Activated CD8-positive, alpha-beta memory T cell treated with anti-CD3 and anti-CD28 coated beads, Interleukin-2, amount 50 U/mL, for 24 hours (primary cell): ENCODE measurements around the gene TMEM176A.
"Not testable (repeated sequence)": the region's sequence is repeated elsewhere in the genome, so short reads cannot be mapped to it uniquely, and the experiment has no call there.

ENCODE experiments used
- DNase-seq: peaks from one replicate; pipeline ENCODE4 v3.0.0-alpha.2; 2020; ENCODE audit errors: extremely low read depth

Gene TMEM176A

DNA sequence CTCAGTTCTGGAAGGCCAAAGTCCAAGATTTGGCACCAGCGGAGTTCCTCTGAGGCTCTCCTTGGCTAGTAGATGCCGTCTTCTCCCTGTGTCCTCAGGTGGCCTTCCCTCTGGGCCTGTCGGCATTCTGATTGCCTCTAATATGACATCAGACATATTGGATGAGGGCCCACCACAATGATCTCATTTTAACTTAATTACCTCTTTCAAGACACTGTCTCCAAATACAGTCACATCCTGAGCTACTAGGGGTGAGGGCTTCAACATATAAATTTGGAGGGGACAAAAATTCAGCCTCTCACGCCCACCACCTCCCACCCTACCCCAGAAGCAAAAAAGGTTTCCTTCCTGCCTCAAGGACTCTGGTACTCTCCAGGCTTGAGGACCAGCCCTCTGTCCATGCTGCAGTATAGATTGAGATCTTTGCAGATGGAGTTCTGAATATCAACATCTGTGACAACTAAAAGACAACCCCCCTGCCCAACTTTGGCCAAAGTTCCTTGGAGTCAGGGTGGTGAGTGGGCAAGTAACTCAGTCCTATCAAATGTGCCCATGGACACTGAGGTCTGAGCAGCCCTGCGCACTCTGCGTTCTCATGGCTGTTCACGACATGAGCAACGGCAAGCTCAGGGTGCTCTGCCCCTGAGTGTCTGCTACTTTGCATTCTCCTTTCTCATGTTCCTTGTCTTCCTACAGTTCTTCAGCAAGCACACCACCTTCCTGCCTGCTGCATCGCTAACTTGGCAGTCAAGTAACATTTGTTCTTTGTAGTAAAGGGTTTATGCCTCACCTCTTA lies 11.9 kb upstream of the TMEM176A start:
- DNase-seq: no peak

DNA sequence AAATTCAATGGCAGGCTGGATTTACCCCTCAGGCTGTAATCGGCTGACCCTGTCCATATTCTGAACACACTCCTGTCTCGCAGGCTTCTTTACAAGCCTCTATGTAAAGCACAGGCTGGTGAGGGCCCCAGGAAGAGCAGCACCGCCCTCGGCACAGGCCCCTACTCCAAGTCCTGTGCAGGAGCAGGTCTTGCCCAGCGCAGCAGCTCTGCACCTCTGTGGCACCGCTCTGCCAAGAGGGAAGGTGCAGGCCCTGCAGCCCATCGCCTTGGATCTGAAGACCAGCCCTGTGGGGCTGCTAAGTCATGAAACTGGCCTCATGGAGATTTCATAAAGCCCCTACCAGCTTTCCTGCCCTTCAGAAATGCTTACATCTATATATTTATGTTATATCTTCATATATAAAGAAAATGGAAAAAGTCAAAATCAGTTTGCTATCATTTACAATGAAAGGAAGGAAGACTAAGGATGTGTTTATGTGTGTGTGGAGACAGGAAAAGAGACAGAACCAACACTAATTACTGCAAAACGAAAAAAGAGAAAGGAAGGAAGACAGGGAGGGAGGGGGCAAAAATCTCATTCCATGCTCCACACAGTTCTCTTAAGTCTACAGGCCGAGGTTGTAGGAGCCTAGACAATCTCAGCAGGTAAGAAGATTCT lies 10.0 kb upstream of the TMEM176A start:
- no peak for DNase-seq

GRCh38 chr7:150791304-150791703 lies 9.3 kb upstream of the TMEM176A start:
- DNase-seq: no peak

DNA sequence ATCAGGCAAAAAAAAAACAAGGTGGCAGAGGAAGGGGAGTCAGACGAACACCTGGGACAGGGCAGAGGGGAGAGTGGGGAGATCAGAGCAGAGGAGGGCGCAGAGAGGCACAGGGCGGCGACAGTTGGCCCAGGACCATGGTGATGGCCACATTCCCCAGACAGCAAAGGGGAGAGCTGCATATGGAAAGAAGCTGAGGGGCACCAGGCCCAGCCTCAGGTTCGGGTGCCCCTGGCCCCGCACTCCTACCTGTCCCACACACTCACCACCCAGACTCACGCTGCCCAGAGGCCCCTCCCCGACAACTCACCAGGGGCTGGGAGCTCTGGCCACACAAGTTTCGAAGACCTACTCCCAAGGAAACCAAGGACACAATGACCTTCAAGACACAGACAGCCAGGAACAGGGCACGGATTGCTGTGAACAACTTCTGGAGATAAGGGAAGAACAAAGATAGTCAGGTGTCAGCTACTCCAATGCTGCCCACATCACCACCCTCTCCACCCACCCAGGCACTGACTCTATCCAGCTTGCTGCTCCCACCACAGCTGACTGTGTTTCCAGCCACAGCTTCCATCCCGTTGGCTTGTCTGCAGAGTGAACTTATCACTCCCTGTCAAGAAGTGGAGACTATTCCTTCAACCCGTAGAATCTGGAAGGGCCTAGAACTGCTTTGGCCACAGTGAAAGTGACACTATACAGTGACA lies 8.7 kb upstream of the TMEM176A start:
- no peak for DNase-seq

DNA sequence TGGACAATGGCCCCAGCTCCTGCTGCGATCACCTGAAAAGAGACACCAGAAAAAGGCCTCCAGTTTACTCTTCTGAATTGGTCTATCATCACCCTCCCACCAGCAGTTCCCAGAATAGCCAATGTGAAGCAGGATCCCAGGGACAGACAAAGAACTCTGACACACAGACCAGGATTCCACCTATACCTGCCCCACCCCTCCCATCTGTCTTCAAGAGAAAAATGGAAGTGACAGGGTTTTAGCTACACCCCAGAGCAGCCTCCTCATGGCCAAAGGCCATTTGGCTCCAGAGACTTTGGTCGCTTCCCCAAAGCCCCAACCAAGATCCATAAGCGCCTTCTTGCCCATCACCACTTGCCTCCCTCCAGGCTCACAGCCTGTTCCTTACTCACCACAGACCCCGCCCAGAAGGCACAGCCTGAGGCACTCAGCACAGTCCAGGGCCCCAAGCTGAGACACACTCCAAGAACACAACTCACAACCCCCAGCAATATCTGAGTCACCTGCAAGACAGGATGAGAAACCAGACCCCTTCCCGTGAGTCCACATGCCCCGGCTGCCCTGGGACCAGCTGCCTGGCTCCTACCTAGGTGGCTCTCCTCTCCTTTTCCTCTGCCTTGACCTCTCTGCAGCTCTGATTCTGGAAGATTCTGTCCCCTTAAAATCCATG lies 6.9 kb upstream of the TMEM176A start:
- no peak for DNase-seq

DNA sequence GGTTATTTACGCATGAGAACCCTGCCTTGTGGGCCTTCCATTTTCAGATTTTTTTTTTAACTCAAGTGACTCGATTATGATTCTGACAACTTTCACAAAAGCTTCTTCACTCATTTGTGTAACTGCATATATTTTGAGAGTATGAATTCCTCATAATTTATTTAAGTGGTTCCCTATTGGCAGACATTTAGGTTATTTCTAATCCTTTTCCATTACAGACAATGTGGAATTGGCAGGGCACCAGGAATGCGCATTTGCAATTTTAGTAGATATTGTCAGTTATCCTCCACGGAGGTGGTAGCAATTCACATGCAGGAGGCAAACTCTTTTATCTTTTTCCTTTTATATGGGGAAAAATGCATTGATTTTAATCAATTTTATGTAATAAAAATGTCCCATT lies 2.9 kb upstream of the TMEM176A start:
- DNase-seq: no peak

GRCh38 chr7:150799156-150799555 lies 1.4 kb upstream of the TMEM176A start:
- DNase-seq: no peak

- no peak for DNase-seq
These were observed 608 bp upstream of the TMEM176A start, which contains the start of gene TMEM176B for GRCh38 chr7:150799741-150800580. Gene TMEM176B, minus strand, starts transcription at chr7:150800364. Its CDS starts 3,795 bp downstream, at chr7:150796569.

GRCh38 chr7:150801242-150801945 lies 825 bp downstream of the TMEM176A start:
- no peak for DNase-seq

DNA sequence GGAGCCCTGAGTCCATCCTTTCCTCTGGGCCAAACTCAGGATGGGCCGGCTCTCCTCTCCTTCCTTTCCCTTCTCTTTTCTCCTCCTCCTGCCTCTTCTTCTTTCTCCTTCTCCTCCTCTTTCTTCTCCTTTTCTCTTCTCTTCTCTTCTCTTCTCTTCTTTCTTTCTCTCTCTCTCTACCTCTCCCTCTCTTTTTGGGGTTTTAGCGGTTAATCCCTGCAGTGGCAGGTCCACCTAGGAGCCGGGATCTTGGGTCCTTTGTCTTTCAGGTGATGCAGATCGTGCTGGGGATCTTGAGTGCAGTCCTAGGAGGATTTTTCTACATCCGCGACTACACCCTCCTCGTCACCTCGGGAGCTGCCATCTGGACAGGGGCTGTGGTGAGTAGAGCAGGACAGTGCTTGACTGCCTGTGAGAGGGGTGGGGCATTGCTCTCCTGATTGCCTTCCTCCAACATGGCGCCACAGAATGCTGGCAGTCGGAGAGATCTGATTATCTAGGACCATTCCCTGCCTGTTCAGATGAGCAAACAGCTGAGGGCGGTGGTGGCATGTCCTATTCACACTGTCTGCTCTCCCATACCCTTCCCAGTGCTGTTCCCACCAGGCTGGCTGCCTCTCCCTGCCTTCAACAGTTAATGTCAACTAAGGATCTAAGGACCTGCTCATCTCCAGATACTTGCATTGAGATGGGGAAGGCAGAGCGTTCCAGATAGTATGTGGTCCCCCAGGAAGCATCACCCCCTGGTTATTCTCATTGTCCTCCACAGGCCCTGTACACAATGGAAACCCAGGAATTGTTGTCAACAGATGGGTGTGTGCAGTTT lies 1.6 kb downstream of the TMEM176A start:
- DNase-seq: no peak

- no peak for DNase-seq
These were observed 2.7 kb downstream of the TMEM176A start for GRCh38 chr7:150803161-150803860.

DNA sequence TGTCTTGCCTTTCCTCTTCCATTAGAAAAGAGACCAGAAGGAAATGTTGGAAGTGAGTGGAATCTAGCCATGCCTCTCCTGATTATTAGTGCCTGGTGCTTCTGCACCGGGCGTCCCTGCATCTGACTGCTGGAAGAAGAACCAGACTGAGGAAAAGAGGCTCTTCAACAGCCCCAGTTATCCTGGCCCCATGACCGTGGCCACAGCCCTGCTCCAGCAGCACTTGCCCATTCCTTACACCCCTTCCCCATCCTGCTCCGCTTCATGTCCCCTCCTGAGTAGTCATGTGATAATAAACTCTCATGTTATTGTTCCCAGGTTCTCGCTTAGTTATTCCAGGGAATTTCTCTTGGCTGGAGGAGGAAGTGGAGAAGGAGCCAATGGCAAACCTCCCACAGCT lies 4.2 kb downstream of the TMEM176A start:
- DNase-seq: no peak

DNA sequence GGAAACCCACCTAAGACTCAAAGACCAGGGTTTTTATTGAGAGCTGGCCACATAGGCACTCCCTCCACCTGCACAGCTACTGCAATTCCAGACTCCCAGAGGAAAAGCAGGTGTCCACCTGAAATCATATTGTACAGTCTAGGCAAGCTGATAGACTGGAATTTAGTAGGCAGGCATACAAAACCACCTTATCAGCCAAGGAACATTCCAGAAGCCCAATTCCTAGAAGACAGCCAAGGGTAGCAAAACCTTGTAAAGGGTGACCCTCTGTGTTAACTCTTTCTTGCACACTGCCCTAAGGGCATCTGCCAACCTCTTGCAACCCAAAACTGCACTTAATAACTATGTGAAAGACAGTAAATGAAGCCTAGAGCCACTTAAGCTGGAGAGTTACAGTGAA lies 5.3 kb downstream of the TMEM176A start:
- DNase-seq: no peak

DNA sequence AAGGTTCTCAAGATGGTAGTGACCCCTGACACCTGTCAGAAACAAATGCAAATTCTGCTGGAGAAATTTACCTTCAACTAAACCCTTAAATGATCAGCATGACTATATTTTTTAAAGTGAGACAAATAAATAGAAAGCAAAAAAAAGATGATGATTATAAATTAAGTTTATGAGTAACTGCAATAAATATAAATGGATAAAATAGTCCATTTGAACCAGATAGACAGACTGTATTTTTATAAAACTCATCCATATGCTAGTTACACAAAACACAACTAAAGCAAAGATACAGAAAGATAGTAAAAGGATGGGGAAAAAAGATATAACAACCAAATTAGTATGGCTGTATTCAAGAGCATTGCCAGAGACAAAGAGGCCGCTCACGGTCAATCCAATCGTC lies 5.9 kb downstream of the TMEM176A start:
- DNase-seq: no peak

- no peak for DNase-seq
These were observed 6.3 kb downstream of the TMEM176A start for GRCh38 chr7:150806863-150807262.

DNA sequence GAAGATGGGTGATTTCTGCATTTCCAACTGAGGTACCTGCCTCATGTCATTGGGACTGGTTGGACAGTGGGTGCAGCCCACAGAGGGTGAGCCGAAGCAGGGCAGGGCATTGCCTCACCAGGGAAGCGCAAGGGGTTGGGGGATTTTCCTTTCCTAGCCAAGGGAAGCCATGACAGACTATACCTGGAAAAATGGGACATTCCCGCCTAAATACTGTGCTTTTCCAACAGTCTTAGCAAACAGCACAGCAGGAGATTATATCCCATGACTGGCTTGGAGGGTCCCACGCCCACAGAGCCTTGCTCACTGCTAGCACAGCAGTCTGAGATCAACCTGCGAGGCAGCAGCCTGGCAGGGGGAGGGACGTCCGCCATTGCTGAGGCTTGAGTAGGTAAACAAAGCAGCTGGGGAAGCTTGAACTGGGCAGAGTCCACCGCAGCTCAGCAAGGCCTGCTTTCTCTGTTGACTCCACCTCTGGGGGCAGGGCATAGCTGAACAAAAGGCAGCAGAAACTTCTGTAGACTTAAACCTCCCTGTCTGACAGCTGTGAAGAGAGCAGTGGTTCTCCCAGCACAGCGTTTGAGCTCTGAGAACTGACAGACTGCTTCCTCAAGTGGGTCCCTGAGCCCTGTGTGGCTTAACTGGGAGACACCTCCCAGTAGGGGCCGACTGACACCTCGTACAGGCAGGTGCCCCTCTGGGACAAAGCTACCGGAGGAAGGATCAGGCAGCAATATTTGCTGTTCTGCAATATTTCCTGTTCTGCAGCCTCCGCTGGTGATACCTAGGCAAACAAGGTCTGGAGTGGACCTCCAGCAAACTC lies 7.3 kb downstream of the TMEM176A start:
- DNase-seq: not testable (repeated sequence)

DNA sequence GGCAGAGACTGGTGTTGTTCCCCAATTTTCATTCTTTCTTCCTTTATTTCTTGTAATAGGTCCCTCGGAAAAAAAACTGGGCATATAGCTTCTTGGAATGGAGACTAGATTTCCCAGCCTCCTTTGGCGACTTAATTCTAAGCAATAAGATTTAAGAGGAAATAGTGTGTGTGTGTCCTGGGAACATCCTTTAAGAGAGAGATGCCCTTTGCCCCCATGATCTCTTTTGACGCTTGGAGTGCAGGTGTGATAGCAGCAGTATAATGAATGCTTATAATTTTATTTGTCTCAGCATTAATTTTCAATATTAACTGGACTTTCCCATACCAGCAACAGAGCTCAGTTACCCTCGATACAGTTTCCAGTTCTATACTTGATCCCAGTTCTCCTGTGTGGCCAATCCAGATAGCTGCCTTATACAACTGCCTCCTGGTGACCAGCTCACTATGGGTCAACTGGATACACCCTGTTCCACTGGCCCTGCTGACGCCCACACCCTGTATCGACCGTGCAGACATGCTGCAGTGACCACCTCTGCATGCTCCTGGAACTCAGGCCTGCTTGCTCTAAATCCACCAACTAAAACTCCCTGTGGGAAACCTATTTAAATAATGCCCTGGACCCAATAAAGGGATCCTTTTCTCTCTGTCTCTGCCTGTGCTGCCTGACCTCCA lies 13.9 kb downstream of the TMEM176A start:
- no peak for DNase-seq

DNA sequence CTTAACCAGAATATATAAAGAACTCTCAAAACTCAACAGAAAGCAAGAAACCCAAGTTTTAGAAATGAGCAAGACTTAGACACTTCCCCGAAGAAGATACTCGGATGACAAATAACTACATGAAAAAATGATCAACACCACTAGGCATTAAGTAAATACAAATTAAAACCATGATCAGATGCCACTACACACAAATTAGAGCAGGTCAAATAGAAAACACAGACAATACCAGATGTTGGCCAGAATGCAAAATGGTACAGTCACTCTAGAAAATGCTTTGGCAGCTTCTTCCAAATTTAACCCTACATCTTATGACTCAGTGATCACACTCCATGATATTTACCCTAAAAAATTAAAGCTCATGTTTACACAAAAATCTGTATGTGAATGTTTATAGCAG lies 18.4 kb downstream of the TMEM176A start:
- DNase-seq: no peak
